Measurements from ENCODE around the gene GPER1. TPM values are rescaled to one million over a fixed set of nuclear protein-coding genes. Genes with fewer than 3 reads are reported as not detected.

GPER1 gene
- total RNA-seq, 1 donor from 2014 or later: 2.7 TPM

GRCh38 chr7:1104516-1105179, 16.7 kb downstream of the GPER1 start:
- intact Hi-C loops (cut with micrococcal nuclease): no loop called here
- Mint-ChIP-seq H3K27ac (no peak overlapping the region), H3K4me3 (no peak overlapping the region), H3K27me3 (peaks cover 13% of the 10 kb centered on the region), H3K9me3 (no peaks in the 10 kb centered on the region), H3K4me1 (peaks cover 30% of the 10 kb centered on the region), H3K36me3 (ENCODE audit: low read depth) (peaks cover under 1% of the 10 kb centered on the region)
- POLR2A ChIA-PET: interaction anchor here (0.6 to 1.5 kb wide), 3 partner anchors 8 to 100 kb away, joined by 3 to 4 read pairs (median 3); partner anchors contain the start of gene ZFAND2A
- DNase-seq (no peak), ATAC-seq (ENCODE audit: low read depth) (no peak)
- CTCF ChIA-PET: interaction anchor here (1.6 to 2.4 kb wide), 3 partner anchors 17 to 112 kb away, joined by 6 to 8 read pairs (median 7); partner anchors contain the start of gene GPER1
- TF ChIP-seq CTCF (IDR thresholded peaks at IDR 0.05): no peak

GRCh38 chr7:1105189-1105588, 17.3 kb downstream of the GPER1 start:
- no peak for DNase-seq
- H3K4me3 Mint-ChIP-seq: peak overlapping the region; percentile 38
- peaks cover 30% of the 10 kb centered on the region for H3K4me1 Mint-ChIP-seq
- ATAC-seq (ENCODE audit: low read depth): peak; percentile 71
- POLR2A ChIA-PET: interaction anchor here (0.6 to 1.5 kb wide), 2 partner anchors 55 to 101 kb away, joined by 3 to 4 read pairs; partner anchors contain the start of gene ZFAND2A
- intact Hi-C loops (cut with micrococcal nuclease): no loop called here
- H3K27ac Mint-ChIP-seq: no peak overlapping the region
- TF ChIP-seq CTCF (IDR thresholded peaks at IDR 0.05): no peak
- peaks cover 13% of the 10 kb centered on the region for H3K27me3 Mint-ChIP-seq
- H3K36me3 Mint-ChIP-seq (ENCODE audit: low read depth): no peaks in the 10 kb centered on the region
- H3K9me3 Mint-ChIP-seq: no peaks in the 10 kb centered on the region
- CTCF ChIA-PET: interaction anchor here (1.6 kb wide), 1 partner anchor 18 kb away, joined by 8 read pairs; the partner anchor contains the start of gene GPER1

- POLR2A ChIA-PET: interaction anchor here (1.0 kb wide), 1 partner anchor 20 kb away, joined by 3 read pairs; no protein-coding TSS in a partner anchor
- Mint-ChIP-seq H3K27me3 (peaks cover 13% of the 10 kb centered on the region), H3K36me3 (ENCODE audit: low read depth) (no peaks in the 10 kb centered on the region), H3K27ac (no peak overlapping the region), H3K4me3 (no peak overlapping the region), H3K9me3 (no peaks in the 10 kb centered on the region), H3K4me1 (peaks cover 30% of the 10 kb centered on the region)
- DNase-seq: no peak
- no peak for ATAC-seq (ENCODE audit: low read depth)
- intact Hi-C loops (cut with micrococcal nuclease): no loop called here
- TF ChIP-seq CTCF (IDR thresholded peaks at IDR 0.05): no peak
- CTCF ChIA-PET: no interaction called here
These were observed 18.3 kb downstream of the GPER1 start for GRCh38 chr7:1106063-1106792.

GRCh38 chr7:1106793-1107421, 19.0 kb downstream of the GPER1 start:
- CTCF ChIA-PET: no interaction called here
- Mint-ChIP-seq H3K9me3 (no peaks in the 10 kb centered on the region), H3K27ac (no peak overlapping the region), H3K36me3 (ENCODE audit: low read depth) (no peaks in the 10 kb centered on the region), H3K4me3 (no peak overlapping the region), H3K27me3 (peaks cover 13% of the 10 kb centered on the region), H3K4me1 (peaks cover 30% of the 10 kb centered on the region)
- TF ChIP-seq CTCF (IDR thresholded peaks at IDR 0.05): no peak
- POLR2A ChIA-PET: interaction anchor here (1.0 kb wide), 1 partner anchor 21 kb away, joined by 3 read pairs; no protein-coding TSS in a partner anchor
- no peak for ATAC-seq (ENCODE audit: low read depth)
- DNase-seq: no peak
- intact Hi-C loops (cut with micrococcal nuclease): no loop called here

Data from activated B cell treated with CpG ODN at 0.5 μM for 24 hours (primary cell).